ENCODE data around the gene EGR2.
"Not testable (repeated sequence)": the region's sequence is repeated elsewhere in the genome, so short reads cannot be mapped to it uniquely, and the experiment has no call there.

EGR2 gene

DNA sequence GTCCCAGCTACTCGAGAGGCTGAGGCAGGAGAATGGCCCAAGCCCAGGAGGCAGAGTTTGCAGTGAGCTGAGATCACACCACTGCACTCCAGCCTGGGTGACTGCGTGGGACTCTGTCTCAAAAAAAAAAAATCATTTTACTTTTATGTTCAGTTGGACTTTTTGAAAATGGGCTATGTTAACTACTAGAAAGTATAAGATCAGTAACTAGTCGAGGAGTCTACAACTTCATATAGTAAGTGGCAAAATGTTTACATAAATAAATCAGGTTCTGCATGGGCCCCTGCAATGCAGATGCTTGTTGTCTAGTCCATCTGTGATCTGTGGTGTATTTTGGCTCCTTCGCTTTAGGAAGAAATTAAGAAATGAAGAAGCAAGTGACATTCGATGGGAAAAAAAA lies 23.9 kb downstream of the EGR2 start:
- no peak for DNase-seq

DNA sequence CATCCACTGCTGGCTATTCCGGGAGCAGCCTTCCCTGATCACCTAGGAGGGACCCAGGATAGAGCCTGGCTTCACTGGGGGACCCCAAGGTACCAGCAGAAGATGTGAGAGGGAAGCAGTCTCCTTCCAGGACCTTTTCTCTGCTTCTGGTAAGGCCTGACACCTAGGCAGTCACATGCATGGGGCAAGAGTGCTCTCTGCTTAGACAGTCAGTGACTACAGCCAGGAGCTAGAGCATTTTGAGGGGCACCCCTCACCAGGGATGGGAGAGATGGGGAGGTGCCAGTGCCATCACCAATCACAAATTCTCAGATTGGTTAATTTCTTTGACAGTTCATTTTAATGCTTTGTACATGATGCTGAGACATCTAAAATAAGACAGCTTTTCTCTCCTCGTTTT lies 25.6 kb downstream of the EGR2 start:
- DNase-seq = no peak

DNA sequence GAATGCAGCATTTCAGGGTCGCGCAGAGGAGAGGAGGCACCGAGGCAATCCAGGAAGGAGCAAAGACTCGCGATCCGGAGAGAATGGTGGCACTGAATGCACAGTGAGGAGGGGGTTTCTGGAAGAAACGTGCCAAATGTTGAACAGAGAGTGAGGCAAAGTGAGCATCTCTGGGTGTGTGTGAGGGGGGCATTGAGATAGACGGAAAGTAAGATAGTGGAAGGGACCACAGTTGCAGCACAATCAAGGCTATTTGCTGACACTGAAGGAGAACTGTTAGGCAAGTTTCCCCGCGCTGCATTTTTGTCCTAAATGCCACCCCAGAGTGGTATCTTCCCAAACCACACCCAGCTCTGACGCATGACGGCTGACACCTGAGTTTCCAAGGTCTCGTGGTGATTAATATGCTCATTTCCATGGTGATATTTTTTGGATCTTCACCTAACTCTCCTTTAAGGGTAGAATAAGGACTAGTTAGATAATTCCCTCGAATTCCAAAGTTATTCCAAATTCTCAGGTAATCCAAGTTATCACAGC lies 26.1 kb downstream of the EGR2 start:
- no peak for DNase-seq

DNA sequence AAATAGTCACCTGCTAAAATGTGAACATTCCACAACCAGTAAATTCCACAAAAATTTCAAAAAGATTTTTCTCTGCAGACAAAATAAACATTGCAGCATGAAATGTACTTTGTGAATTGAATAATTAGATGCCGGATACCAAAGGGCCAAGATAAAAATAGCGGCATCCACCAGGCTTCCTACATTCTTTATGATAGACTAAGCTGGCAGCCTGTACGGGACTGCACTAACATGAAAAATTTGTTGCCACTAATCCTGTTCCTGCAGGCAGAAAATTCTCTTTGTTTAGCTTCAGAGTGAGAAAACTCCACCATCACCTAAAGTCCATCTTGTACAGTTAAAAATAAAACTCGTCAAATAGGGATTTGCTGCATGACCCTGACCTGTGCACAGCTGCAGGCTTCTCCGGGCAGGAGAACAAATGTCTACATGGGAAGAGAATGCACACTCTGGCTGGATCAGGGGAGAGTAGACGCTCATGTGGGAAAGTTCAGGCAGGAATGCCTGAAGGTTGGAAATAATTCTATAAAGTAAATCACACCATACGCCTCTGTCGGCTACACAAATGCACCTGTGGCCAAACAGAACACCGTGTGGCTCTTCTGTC lies 27.2 kb downstream of the EGR2 start:
- peak; percentile 46 for DNase-seq

DNA sequence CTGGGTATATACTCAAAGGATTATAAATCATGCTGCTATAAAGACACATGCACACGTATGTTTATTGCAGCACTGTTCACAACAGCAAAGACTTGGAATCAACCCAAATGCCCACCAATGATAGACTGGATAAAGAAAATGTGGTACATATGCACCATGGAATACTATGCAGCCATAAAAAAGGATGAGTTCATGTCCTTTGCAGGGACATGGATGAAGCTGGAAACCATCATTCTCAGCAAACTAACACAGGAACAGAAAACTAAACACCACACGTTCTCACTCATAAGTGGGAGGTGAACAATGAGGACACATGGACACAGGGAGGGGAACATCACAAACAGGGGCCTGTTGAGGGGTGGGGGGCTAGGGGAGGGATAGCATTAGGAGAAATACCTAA lies 27.9 kb downstream of the EGR2 start:
- not testable (repeated sequence) for DNase-seq

DNA sequence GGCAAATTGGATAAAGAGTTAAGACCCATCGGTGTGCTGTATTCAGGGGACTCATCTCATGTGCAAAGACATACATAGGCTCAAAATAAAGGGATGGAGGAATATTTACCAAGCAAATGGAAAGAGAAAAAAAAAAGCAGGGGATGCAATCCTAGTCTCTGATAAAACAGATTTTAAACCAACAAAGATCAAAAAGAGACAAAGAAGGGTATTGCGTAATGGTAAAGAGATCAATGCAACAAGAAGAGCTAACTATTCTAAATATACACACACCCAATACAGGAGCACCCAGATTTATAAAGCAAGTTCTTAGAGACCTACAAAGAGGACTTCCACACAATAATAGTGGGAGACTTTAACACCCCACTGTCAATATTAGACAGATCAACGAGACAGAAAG lies 31.6 kb downstream of the EGR2 start:
- DNase-seq = not testable (repeated sequence)

DNA sequence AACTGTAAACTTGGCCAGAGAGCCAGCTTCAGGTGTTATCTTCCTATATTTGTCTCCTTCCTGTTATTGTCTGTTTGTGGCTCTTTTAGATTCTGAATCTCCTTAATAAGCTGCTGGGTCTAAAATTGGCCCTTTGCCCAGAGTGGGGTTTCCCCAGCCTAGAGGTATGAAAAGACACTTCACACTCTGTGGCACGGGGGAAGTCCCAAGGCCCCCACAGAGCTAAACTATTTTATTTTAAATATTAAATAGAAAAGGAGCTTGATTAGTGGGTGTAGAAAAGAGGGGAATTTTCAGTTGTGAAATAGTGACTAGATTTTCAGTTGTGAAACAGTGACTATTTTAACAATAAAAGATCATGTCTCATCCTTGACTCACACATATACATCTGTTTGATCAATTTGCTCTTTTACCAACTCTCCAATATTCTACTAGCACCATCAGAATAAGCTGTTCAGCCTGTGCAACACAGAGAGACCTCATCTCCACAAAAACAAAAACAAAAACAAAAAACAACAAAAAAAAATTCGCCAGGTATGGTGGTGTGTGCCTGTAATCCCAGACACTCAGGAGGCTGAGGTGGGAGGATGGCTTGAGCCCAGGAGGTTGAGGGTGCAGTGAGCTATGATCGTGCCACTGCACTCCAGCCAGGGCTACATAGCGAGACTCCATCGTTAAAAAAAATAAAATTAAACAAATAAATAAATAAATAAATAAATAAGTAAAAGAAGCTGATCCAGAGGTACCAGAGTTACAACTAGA lies 36.5 kb downstream of the EGR2 start:
- DNase-seq = no peak

DNA sequence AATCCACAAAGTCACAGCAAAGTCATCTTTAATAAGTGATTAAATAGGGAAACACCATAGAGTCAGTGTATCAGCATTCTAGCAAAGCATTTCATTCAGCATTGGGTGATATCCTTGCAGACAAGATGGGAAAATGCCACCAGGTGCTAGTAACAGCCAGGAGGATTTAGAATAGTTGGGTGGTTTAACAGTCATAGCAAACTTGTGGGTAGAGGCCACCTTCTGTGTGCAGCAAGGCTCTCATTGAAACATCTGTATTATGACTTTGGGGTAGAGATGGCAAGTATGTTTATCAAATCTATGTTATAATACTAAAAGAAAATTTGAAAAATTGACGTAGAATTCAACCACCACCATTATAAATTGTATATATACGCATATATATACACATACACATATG lies 38.0 kb downstream of the EGR2 start:
- DNase-seq = no peak

DNA sequence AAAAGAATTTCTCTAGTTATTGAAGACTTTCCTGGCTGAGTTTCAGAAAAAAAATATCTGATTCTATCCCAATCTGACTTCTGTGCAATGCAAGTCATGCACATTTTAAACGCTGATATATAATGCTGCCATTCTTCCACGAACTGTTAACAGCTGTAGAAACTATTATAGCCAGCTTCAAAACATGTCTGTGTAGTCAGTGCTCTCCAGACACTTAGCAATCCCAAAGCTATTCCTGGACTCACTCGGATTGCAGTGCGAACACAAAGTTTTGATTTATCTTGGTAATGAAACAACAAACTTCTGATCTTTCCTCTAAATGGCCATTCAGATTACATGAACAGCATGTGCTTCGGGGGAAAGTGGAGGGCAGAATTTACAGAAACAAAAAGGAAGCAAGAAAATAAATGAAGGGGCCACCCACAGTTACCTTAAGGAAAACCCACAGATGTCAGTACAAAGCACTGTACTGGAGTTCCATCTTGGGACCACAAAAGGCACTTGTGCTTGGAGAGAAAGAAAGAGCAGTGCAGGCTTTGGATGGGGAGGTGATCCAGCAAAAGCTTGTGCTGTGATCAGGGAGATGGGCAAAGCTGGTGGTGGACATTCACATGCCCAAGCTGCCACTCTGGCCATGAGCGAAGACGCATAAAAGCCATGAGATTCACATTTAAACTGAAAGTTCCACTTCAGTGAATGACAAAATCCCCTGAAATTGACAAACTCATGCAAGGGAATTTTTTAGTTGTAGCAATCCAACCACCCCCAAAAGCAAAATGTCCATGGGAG lies 43.8 kb downstream of the EGR2 start:
- DNase-seq = no peak

DNA sequence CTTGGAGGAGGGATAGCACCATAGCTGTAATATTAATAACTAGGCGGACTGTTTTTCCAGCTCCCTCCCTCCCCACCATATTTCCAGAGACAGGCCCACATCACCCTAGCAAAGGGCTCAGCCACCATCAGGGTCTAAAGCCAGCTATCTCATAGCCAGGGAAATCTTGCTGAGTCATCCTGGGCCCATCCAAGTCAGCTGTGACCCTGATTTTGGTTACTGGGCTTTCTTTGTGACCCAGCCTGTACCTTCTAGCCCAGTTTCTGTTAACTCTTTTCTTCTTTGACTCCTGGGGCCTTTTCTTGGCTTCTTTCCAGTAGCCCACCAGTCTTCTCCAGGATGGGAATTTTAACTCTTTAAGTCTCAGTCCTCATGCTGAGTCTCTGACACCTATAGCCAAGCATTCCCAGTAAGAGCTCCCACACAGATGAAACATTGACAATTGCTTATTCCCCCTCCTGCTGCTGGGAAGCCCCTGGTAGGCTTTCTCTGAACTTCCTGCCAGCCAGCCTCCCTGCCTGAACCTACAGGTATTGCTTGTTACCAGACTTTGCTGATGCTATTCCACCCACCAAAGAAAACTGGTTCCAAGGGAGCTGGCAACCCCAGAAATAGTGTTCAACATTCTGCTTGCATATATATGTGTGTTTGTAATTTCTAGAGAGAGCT lies 46.5 kb downstream of the EGR2 start:
- DNase-seq = no peak

DNA sequence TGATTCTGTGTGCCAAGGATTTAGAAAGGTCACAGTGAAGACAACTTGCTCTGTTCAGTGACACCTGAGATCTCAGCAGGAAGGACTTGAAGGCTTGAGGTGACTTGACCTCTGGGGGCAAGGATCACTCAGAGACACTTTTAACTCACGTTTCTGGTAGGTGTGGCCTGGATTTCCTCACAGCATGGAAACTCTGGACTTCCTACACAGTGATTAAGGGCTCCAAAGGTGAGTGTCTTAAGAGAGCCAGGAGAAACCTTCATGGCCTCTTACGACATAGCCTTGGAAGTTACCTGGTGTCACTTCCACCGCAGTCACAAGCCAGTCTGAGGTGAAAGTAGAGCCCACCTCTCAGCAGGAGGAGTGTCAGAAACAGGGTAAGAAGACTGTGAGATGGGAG lies 49.8 kb downstream of the EGR2 start:
- DNase-seq = no peak

DNA sequence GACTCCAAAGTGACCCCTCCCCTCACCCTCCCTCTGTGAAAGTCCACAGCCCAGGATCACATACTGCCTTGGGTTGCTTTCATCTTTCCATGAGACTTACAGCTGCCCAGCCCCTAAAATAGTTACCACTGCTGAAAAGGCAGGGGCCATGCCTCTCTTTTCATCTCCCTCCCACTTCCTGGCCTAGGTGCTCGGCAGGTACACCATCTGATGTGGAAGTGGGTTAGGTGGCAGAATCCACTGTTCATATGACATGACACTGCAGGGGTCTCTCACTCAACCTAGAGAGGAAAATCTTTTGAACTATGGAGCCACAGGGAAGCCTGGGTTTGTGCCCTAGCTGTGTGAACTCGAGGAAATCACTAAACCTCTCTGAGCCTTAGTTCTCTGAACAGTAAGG lies 50.4 kb downstream of the EGR2 start:
- no peak for DNase-seq

DNA sequence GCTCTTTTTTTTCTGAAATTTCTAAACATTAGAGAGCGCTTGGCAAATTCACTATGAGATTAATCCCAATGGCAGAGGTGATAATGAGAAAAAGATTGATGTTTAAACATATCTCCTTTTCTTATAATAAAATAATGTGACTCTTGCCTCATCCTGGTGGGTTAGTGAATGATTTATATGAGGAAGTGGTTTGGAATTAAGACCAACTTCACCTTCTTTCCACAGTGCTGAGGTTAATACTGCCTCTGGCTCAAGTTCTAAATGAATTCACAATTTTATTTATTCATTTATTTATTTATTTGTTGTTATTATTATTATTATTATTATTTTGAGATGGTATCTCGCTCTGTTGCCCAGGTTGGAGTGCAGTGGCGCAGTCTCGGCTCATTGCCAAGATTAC lies 52.2 kb downstream of the EGR2 start:
- DNase-seq = no peak

DNA sequence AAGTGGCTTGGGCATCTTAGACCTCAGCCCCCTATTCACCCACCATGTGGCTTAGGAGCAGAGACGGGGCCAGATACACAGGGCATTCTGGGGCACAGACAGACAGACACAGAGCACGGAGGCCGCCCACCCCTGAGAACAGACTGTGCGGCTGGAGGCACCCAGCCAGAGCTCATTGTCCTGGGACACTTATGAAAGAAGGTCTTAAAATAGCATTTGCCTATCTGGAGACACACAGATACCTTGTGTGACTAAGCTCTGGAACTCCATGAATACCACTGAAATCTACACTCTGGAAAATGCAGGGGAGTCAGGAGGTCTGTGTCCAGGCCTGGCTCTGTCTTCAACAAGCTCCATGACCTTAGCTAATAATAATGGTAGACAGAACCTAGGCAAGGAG lies 53.0 kb downstream of the EGR2 start:
- DNase-seq = no peak
